SK-N-MC (cell line): ENCODE data around the gene DYNLRB1.

Experiments used
- EZH2 ChIP-seq: fragments of 200-600 bp; sonication (generic); IDR thresholded peaks from one replicate; pipeline ENCODE4 v1.6.1; 2017; ENCODE audit warnings: antibody characterized with exemption
- POLR2AphosphoS5 ChIP-seq: IDR thresholded peaks from 2 replicates; pipeline ENCODE4 v1.6.1; 2012; ENCODE audit warnings: mild to moderate bottlenecking, low read depth, low read length, borderline replicate concordance

DNA sequence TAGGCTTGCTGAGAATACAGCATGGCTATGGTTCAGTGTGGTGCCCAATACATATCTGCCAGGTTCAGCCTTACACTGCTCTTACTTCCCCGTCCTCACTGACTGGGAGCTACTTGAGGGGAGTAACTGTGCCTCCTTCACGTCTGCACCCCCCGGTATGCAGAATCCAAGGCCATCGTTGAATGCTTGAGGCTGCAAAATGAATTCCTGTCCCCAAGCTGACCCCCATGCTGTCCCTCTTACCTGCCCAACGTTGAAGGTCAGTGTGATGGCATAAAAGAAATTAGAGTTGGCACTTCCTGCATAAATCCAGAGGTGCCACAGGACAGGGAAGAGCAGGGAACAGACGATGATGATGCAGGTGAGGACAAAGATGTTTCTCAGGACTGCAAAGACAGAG is 58.6 kb downstream of the DYNLRB1 start:
- TF ChIP-seq EZH2 (no peak), POLR2AphosphoS5 (no peak)
